ENCODE results near the gene AP1M1.
"Not testable (repeated sequence)": the region's sequence is repeated elsewhere in the genome, so short reads cannot be mapped to it uniquely, and the experiment has no call there.

The AP1M1 gene

DNA sequence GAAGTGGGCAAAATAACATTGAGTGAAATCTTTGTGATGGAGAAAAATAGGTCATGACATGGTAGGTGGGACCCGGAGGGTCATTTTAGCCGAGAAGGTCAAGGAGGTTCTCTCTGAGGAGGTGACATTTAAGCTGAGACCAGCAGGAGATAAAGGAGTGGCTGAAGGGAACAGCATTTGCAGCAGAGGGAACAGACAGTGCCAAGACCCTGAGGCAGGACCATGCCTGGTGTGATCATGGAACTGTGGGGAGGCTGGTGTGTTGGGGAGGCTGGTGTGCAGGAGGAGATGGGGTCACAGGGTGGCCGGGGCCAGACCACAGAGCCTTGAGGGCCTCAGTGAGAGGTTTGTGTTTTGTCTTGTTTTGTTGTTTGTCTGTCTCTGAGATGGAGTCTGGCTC is 67.5 kb downstream of the AP1M1 start:
- DNase-seq, result no peak

DNA sequence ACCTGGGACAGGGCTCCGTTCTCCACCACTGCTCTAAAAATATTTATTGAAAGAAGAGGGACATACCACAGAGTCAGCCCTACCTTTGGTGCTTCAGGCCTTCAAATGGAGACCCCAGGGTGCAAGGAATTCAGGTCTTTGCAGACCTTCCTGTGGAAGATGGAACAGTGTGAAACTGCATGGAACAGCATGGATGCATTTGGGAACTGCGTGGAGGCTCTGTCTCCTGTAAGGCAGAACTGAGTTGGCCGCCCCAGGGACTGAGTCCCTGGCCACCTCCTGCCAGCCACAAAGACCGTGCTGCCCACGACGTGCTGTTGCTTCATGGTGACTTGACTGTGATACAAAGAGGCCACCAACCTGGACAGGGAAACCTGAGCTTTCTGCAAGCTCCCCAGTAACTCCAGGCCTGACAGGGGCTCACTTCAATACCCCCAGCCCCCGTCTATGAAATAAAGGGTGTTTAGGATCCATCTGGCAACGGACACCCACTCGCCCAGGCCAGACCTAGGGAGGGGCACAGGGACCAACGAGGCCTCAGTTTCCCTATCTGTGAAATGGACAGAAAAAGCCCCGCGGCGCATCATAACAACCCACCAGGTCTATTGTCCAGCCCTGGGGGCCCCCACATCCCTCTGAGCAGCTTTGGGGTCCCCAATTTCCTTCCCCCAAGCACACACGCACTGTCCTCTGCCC is 68.3 kb downstream of the AP1M1 start:
- no peak for DNase-seq

DNA sequence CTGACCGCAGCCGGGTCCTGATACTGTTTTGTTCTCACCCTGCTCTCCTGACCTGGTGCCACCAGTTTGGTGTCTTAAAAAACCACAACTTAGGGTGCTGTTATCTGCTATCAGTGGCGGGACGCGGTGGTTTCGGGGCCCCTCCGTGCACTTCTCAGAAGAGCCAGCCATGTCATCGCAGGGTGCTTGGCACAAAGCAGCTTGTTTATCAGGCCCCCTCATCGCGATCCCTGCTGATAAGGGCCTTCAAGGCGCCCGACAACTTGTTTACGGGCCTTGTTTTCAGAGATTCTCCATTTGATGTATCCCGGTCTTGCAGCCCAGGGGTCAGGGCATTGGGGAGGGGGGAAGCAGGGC is 68.9 kb downstream of the AP1M1 start:
- DNase-seq, result peak; percentile 78 to 85

DNA sequence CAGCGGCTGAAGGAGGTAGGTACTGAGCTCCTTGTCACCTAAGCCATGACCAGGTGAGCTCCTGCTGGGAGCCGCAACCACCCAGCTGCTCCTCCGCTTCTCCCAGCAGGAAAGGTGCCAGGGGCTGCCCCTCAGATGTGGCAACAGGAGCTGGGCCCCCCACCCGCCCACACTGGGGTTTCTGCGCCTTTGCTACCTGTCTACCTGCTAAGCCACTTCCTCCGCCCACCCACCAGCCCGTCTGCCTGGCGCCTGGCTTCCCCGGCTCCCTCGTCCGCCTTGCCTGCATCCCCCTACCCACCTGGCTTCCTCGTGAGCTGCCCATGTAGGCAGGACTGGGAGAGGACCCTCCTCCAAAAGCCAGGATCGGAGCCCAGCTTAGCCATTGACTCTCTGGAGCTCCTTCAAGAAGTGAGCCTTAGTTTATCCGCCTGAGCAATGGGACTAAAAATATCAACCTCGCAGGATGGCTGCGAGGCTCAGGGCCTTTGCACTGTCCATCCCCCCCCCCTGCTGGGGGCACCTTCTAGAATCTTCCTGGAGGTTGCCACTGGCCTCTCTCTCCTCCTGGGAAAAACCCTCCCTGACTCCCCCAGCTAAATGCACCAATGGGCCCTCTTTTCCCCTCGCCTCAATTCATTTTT is 71.1 kb downstream of the AP1M1 start:
- peak in 1 of 2 donors; percentile 41 for DNase-seq

DNA sequence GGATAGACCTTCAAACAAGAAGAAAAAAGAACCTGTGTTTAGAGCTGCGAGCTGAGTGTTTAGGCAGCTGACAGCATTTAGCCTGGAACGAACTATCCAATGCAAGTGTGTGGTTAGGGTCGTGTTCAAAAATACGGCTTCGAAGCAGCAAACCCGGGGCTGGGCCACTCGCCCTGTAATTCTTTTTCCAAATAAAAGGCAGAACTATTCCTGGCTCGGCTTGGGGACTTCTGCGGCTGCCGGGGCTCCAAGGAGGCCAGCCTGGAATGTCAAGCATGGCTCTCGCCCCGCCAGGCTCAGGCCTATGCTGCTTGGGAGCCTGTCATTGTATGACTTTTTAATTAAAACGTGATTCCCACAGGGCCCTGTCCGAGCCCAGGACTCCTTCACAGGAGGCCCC is 75.2 kb downstream of the AP1M1 start:
- no peak for DNase-seq

DNA sequence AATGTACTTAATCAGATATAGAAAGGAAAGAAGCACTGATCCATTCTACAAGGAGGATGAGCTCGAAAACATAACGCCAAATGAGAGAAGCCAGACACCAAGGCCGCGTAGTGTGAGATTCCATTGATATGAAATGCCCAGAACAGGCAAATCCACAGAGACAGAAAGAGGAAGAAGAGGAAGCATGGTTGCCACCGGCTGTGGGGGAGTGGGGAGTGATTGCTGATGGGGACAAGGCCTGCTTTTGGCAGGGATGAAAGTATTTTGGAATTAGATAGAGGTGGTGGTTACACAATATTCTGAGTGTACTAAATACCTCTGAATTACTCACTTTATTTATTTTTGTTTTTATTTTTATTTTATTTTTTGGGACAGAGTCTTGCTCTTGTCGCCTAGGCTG is 76.7 kb downstream of the AP1M1 start:
- no peak for DNase-seq

DNA sequence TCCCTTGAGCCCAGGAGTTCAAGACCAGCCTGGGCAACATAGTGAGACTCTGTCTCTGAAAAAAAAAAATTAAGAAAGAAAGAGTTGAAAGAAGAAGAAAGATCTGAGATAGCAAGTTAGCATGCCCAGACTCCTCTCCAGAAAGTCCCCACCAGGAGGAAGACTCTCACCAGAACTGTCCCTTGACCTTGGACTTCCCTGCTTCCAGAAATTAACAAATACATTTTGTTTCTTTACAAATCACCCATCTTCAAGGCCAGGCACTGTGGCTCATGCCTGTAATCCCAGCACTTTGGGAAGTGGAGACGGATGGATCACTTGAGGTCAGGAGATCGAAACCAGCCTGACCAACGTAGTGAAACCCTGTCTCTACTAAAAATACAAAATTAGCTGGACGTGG is 82.6 kb downstream of the AP1M1 start:
- no peak for DNase-seq

DNA sequence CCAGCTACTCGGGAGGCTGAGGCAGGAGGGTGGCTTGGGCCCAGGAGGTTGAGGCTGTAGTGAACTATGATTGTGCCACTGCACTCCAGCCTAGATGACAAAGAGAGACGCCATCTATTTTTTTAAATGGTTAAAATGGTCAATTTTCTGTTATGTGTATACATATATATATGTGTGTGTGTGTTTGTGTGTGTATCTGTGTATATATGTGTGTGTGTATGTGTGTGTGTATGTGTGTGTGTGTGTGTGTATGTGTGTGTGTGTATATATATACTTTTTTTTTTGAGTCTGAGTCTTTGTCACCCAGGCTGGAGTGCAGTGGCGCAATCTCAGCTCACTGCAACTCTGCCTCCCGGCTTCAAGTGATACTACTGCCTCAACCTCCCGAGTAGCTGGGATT is 84.0 kb downstream of the AP1M1 start:
- no peak for DNase-seq

DNA sequence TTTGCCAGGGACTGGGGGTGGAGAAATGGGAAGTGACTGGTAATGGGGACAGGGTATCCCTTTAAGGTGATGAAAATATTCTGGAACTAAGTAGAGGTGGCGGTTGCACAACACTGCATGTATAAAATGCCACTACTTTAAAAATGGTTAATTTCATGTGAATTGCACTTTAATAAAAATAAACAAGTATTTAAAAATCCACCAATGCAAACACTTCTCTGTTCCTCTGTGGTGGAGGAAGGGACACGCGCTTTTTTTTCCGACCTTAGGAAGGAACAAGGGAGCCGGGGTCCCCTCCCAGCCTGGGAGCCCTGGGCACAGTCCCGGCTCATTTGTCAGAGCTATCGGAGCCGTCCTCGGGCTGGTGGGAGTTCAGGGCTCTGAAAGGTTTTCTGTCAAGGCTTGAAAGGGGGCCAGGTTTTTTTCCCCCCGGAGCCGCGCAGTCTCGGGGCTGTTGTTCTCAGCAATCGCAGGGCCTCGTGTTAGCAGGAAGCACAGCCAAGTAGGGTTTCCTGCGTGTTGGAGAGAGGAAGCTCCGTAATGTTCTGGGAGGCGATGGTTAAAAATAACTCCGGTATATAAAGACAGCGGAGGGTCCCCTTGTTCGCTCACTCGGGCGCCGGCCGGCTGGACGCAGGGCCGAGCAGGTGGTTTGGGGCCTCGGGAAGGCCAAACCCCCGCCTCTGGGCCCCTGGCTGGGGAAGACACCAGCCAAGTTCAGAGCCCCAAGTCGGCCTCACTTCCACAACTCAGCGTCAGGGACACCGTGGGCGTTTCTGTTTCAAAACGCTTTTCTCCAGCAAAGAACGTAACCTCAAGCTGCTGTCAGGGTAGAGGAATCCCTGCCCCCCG is 85.7 kb downstream of the AP1M1 start:
- DNase-seq, result peak; percentile 71 to 72

DNA sequence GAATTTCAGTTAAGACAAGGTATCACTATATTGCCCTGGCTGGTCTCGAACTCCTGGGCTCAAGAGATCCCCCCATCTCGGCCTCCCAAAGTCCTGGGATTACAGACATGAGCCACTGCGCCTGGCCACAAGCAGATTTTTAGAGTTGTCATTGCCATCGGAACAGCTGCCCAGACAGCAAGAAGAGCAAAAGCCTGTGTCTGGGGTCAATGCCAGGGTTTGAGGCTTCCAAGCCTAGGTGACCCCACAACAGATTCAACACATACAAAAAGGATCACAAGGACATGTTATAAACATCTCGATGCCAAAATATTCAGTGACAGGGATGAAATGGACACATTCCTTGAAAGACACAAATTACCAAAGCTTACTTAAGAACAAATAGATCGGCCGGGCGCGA is 86.8 kb downstream of the AP1M1 start:
- no peak for DNase-seq

DNA sequence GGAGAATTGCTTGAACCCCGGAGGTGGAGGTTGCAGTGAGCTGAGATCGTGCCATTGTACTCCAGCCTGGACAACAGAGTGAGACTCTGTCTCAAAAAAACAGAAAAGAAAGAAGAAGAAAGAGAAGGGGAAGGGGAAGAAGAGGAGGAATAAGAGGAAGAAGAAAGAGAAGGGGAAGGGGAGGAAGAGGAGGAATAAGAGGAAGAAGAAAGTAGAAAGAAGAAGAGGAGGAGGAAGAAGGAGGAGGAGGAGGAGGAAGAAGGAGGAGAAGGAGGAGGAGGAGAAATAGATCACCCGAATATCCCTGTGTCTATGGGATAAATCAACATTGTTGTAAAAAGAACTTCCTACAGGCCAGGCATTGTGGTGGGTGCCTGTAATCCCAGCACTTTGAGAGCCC is 87.4 kb downstream of the AP1M1 start:
- not testable (repeated sequence) for DNase-seq

DNA sequence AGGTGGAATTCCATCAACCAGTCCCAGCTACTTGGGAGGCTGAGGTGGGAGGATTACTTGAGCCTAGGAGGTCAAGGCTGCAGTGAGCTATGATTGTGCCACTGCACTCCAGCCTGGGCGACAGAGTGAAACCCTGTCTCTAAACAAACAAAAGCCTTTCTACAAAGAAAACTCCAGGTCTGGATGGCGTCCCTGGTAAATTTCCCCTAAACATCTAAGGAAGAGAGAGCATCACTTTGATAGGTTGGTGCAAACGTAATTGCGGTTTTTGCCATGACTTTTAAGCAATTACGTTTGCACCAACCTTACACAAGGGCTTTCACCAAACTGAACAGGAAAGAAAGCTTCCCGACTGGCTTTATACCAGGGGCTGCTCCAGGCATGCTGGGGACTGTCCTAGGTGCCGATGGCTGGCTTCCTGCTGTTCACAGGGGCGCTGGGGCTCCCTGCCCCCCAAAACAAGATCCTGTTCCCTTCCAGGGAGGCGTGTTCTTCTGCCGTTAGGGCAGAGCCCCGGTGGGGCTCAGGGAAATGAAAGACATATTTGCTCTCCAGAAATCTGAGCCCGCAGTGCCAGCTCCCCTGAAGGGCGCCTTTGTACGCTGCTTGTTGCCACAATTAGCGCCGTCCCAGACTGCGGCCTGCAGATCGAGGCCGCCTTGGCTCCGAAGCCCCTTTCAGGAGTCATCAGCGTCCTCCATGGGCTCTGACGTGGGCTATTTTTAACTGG is 88.2 kb downstream of the AP1M1 start:
- DNase-seq, result peak in 1 of 2 donors; percentile 22

DNA sequence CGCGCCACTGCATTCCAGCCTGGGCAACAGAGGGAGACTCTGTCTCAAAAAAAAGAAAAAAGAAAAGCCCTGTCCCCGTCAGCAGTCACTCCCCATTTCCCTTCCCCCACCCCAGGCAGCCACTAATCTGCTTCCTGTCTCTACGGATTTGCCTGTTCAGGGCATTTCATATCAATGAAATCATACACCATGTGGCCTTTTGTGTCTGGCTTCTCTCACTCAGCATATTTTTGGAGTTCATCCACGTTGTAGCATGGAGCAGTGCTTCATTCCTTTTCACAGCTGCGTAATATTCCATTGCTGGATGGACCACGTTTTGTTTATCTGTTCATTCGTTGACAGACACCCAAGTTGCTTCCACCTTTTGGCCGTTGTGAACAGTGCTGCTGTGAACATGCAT is 90.8 kb downstream of the AP1M1 start:
- DNase-seq, result peak in 1 of 2 donors; percentile 19

DNA sequence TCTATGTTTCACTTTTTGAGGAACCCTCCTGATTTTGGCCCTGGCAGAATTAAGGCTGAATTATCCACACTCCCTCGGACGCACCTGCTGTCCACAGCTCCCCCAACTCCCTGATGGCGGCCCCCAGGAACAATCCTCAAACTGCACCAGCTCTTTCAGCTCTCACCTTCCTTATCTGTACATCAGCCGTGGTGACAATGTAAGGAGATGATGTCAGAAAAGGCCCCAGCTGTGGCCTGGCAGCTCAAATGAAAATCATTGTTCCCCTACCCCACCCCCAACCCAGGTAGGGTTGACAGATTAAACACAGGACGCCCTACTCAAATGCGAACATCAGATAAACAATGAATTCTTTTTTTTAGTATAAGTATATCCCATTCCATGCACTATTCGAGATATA is 91.9 kb downstream of the AP1M1 start:
- peak in 1 of 2 donors; percentile 27 for DNase-seq

DNA sequence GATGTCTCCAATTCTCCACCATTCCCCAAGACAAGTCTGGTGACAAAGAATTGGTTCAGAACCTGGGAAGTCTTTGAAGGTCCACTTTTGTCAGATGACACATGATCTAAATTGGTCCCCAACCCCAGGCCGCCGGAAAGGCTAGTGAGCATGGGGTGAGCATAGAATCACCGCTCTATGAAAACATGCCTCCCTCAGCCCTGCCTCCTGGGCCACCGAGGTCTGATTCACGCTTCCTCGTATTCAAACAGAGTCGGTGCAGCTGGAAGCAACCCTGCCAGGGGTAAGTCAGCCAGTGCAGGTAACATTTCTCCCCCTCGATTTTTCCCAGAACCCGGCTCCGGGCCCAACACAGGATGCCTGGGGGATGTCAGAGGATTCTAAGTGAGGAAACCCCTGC is 93.0 kb downstream of the AP1M1 start:
- DNase-seq, result no peak

DNA sequence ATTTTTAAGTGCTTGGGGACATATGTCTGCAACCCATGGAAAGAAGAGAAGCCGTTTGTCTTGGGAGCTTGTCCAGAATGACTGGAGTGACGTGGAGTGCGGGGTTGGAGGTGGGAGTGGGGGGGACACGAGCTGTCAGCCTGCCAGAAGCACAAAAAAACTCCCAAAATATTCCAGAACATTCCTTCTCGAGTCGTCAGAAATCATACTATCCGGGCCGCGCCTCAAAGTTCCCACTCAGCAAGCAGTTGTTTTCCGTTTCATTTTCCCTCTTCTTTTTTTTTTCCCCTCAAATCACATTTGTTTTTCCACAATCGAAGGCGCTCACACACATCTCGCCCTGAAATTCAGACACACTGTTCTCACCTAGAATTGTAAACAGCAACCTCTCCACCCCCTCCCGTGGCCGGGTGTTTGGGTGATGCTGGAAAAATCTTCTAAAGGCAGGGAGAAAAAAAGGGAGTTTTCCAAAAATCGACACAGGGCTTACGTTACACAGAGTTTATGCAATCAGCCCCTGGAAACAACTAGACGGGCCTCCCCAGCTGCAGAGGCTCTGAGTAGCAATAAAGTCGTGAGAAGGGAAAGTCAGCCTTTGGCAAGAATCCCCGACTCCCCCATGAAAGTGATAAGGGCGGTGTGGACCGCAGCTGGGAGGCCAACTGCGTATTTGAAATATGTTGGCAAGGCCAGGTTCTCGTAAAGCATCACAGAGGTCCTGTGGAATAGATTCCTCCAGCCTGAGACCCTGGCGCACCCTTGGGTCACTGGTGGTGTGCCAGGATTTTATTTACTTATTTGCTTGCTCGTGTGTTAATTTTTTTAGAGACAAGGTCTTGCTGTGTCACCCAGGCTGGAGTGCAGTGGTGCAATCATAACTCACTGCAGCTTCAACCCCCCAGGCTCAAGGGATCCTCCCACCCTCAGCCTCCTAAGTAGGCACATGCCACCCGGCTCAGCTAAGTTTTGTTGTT is 95.7 kb downstream of the AP1M1 start:
- DNase-seq, result no peak

DNA sequence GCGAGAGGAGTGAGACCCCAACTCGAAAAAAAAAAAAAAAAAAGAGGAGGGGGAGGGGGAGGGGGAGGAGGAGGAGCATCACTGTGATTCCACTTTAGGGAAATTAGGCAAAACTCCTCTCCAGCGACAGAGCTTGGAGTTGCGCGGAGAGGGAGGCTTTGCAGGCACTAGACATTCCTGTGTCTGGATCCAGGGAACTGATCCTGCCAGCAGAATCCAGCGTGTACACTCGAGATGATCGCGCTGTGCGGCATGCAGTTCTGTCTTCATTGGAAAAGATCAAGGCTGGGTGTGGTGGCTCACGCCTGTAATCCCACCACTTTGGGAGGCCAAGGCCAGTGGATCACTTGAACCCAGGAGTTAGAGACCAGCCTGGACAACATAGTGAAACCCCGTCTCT is 97.3 kb downstream of the AP1M1 start:
- no peak for DNase-seq

Measured in CD4-positive, alpha-beta T cell treated with Interferon alpha-2 for 1 hour (primary cell).